Amniotic stem cell (primary cell): ENCODE data around the gene COP1.

Source experiments
- DNase-seq: peaks from one replicate; lab custom pipeline; 2025; lab: John Stamatoyannopoulos, UW

The COP1 gene

GRCh38 chr1:176199707-176200106 lies 7.4 kb downstream of the COP1 start:
- DNase-seq, result no peak

- no peak for DNase-seq
These were observed 8.7 kb downstream of the COP1 start for GRCh38 chr1:176198413-176198812.

DNA sequence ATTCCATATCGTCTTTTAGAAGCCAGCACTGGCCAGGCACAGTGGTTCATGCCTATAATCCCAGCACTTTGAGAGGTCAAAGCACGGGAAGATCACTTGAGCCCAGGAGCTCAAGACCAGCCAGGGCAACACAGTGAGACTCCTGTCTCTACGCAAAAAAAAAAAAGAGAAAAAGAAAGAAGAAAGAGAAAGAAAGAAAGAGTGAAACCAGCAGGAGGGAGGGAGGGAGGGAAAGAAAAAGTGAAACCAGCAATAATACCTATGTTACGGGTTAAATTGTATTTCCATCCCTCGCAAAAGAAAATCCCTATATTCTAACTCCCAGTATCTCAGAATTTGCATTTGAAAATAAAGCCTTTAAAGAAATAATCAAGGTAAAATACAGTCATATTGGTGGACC lies 10.4 kb downstream of the COP1 start:
- no peak for DNase-seq

GRCh38 chr1:176195547-176195946 lies 11.5 kb downstream of the COP1 start:
- no peak for DNase-seq

DNA sequence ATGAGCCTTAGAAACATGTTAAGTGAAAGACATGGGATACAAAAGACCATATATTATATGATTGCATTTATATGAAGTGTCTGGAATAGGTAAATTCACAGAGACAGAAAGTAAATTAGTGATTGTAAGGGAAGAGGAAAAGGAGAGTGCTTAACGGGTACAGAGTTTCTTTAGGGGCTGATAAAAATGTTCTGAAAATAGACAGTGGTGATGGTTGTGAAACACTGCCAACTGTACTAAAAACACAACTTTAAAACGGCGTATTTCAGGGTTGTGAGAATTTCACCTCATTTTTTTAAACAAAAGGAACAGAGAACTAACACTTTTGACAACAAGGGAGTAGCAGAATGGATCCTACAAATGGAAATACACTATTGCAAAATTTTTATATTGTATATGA lies 13.4 kb downstream of the COP1 start:
- DNase-seq, result no peak

- DNase-seq, result no peak
These were observed 14.1 kb downstream of the COP1 start for GRCh38 chr1:176193023-176193422.

GRCh38 chr1:176188604-176189003 lies 18.5 kb downstream of the COP1 start:
- DNase-seq, result no peak

DNA sequence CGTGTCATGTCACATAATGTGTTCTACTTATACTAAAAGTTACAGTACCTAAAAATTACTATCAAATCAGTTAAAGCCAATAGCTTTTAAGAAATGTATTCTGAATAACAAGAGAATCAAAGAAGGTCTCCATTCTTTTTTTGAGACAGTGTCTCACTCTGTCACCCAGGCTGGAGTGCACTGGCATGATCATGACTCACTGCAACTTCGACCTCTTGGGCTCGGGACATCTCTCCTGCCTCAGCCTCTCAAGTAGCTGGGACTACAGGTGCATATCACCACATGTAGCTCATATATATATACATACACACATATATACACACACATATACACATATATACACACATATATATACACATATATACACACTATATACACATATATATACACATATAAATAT lies 20.1 kb downstream of the COP1 start:
- DNase-seq, result no peak

- DNase-seq, result no peak
These were observed 23.5 kb downstream of the COP1 start for GRCh38 chr1:176183618-176184017.

- DNase-seq, result no peak
These were observed 28.8 kb downstream of the COP1 start for GRCh38 chr1:176178316-176178715.

DNA sequence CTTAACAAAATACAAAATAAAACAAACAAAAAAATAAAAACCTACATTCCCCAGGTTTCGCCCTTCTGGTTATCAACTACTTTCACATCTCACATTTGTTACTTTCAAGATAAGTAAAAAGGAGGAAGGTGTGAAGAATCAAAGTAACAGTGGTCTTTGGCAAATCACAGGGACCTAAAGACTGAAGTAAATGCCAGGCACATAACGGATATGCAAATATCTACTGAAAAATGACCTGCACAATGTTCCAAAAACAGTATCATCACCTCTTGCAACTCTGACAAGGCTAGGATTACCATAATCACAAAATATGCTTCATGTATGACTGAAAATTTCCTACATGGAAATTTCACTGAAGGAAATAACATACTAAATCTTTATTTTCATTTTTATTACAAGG lies 29.3 kb downstream of the COP1 start:
- DNase-seq, result no peak

- DNase-seq, result no peak
These were observed 33.0 kb downstream of the COP1 start for GRCh38 chr1:176174108-176174507.

GRCh38 chr1:176172215-176172614 lies 34.9 kb downstream of the COP1 start:
- DNase-seq, result no peak

- DNase-seq, result no peak
These were observed 39.9 kb downstream of the COP1 start for GRCh38 chr1:176167210-176167609.

DNA sequence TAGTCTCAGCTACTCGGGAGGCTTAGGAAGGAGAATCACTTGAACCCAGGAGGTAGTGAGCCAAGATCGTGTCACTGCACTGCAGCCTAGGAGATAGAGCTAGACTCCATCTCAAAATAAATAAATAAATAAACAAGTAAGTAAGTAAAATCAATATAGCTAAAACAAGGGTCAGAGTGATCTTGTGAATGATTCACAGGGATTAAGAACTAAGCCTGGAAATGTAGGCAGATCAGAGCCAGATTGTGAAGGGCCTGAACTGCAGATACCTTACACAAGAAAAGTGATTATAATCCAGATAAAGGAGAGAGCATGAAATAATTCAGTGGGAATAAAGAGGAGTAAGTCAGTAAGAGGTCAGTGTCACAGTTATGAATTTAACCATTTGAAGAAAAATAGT lies 41.5 kb downstream of the COP1 start:
- DNase-seq, result no peak

DNA sequence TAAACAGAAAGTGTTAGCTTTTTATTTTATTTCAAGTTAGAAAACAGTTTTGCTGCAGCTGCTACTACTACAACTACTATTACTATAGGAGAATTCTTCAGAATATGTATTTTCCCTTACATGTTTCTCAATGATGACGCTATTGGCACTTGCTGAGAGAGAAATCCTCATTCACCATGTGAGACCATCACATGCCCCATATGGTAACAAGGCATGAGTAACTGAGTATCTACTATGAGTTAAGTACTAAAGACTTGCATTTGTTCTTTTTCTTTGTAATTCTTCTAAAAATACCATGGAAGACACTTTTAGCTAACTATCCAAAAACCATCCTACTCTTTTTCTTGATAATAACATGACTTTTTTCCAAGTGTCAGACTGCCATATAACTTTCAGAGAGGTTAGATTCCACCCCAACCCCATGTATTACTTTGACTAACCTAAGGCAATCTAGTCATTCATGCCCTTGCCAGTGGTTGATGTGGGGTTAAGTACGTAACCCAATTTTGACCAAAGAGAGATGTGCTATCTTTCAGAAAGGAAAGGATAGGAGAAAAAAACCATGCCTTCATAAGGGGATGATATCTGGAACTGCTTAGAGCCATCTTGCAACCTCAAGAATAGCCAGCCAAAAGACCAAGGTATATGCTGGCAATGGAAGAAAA lies 42.9 kb downstream of the COP1 start:
- DNase-seq, result no peak

DNA sequence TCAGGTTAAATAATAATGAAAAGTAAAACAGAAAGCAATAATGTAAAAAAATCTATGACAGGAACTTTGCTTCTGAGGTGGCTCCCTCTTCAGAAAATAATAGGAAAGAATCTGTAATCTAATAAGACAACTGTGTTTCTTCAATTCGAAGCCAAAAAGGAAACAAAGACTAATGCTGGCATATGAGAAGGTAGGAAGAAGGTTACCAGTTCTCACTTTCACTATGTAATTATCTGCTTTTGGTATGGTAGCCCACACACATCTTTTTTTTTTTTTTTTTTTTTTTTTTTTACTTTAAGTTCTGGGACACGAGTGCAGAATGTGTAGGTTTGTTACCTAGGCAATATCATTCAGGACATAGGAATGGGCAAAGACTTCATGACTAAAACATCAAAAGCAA lies 47.1 kb downstream of the COP1 start:
- no peak for DNase-seq

GRCh38 chr1:176157995-176158394 lies 49.1 kb downstream of the COP1 start:
- DNase-seq, result no peak

DNA sequence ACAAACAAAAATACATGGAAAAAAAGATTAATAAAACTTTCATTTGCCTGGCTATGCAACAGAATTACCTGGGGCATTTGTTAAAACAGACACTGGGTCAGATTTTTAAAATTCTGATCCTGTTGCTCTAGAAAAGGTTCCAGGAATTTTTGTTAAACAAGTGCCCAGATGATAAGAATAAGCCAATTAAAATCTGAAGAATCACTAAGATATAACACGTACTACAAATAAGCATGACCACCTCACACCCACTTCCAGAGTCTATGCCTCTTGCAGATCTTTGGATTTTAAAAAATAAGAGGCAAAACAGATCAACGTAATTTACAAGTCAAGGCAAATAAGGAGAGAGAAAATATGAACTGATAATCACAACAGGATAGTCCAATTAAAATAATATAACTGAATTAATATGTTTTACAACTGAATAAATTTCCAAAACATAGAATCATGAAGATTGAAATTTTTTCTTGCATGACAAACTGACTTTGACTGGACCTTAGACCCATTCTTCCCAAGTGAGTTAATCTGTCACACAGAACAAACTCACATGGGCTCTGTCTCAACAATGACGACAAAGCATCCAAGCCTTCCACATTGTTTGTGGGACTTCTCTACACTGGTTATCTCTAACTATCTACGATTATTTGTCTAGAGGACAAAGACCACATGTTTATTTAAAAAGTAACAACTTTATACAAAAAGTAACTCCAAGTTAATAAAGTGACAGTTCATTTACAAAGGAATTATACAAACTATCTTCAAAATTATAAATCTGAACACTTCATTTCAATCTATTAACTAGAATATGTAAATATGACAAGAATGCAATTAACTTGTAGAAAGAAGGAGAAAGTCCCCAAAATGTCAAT lies 56.9 kb downstream of the COP1 start:
- no peak for DNase-seq

DNA sequence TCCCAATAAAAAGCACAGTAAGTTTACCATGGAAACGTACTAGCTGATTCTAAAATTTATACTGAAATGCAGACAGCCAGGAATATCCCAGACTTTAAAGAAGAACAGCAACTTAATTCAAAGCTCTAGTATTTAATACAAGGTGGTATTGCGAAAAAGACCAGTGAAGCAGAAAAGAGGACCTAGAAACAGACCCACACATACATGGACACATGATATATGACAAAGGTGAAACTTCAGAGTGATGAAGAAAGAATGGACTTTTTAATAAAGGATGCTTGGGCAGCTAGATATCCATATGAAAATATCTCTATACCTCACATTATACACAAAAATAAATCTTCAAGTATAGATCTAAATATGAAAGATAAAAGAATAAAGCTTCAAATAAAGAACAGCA lies 62.6 kb downstream of the COP1 start:
- no peak for DNase-seq

- no peak for DNase-seq
These were observed 64.1 kb downstream of the COP1 start for GRCh38 chr1:176142973-176143372.

GRCh38 chr1:176141449-176141848 lies 65.6 kb downstream of the COP1 start:
- no peak for DNase-seq

- no peak for DNase-seq
These were observed 70.2 kb downstream of the COP1 start for GRCh38 chr1:176136891-176137290.

- DNase-seq, result no peak
These were observed 72.4 kb downstream of the COP1 start for GRCh38 chr1:176134666-176135065.
